Sigmoid colon (tissue), 4 donors: ENCODE results near the gene APOL2.
"Not testable (repeated sequence)": the region's sequence is repeated elsewhere in the genome, so short reads cannot be mapped to it uniquely, and the experiment has no call there.

ENCODE experiments used
- EP300 ChIP-seq, 4 donors: sonication (generic); formaldehyde crosslinking; IDR thresholded peaks; one replicate each; pipeline ENCODE4 v1.6.1; 2017; ENCODE audit warnings: antibody characterized with exemption in 4 of 4
- TF ChIP-seq, protein P1 (sequence below), 4 experiments: fragments of 450-650 bp in 3 of 4; fragments of 200-600 bp in 1 of 4; IDR thresholded peaks; one replicate each; pipeline ENCODE4 v1.5.1; 2016 to 2019; ENCODE audit warnings: antibody characterized with exemption in 4 of 4, mild to moderate bottlenecking in 3 of 4, moderate library complexity in 2 of 4

DNA sequence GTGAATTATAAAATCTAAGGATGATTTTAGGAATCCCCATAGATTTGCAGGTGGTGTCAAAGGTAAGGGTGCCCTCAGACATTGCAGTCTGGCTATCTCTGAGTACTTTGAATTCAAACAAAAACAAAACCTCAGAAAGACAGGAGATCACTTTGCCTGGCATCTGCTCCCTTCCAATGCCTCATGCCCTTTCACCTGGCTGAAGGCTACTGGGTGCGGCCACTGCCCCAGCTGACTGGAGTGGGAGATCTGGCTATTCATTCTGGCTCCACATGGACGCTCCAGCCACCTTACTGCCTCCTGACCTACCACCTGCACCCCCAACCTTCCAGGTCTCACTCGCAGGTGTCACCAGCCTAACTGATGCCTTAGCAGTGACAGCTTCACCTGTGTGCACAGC is 9.7 kb downstream of the APOL2 start:
- TF ChIP-seq, protein P1, sequence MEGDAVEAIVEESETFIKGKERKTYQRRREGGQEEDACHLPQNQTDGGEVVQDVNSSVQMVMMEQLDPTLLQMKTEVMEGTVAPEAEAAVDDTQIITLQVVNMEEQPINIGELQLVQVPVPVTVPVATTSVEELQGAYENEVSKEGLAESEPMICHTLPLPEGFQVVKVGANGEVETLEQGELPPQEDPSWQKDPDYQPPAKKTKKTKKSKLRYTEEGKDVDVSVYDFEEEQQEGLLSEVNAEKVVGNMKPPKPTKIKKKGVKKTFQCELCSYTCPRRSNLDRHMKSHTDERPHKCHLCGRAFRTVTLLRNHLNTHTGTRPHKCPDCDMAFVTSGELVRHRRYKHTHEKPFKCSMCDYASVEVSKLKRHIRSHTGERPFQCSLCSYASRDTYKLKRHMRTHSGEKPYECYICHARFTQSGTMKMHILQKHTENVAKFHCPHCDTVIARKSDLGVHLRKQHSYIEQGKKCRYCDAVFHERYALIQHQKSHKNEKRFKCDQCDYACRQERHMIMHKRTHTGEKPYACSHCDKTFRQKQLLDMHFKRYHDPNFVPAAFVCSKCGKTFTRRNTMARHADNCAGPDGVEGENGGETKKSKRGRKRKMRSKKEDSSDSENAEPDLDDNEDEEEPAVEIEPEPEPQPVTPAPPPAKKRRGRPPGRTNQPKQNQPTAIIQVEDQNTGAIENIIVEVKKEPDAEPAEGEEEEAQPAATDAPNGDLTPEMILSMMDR (IDR thresholded peaks at IDR 0.05), result not testable (repeated sequence)
- TF ChIP-seq EP300 (IDR thresholded peaks at IDR 0.05), result not testable (repeated sequence)
